Stomach smooth muscle (tissue), 2 donors: ENCODE results near the gene PRCD.
A peak's percentile ranks its signal among the peaks of the same experiment; 100 is the strongest.

Experiments used
- H3K27ac ChIP-seq: one replicate; pipeline ENCODE4 v1.7.0; 2013; ENCODE audit warnings: mild to moderate bottlenecking, low read length, inconsistent platforms
- H3K27me3 ChIP-seq, 2 donors: one replicate each; pipeline ENCODE4 v1.7.0; 2013; ENCODE audit warnings: low read length in 2 of 2; ENCODE audit not compliant: insufficient read depth in 2 of 2, control insufficient read depth in 1 of 2
- H3K36me3 ChIP-seq, 2 donors: one replicate each; pipeline ENCODE4 v1.7.0; 2013; ENCODE audit warnings: low read length in 2 of 2; ENCODE audit not compliant: control insufficient read depth in 2 of 2, insufficient read depth in 2 of 2
- H3K4me1 ChIP-seq: one replicate; pipeline ENCODE4 v1.7.0; 2013; ENCODE audit warnings: low read length; ENCODE audit not compliant: control insufficient read depth, insufficient read depth
- H3K4me3 ChIP-seq, 2 donors: one replicate each; pipeline ENCODE4 v1.7.0; 2013; ENCODE audit warnings: low read length in 2 of 2
- H3K9ac ChIP-seq, 2 donors: one replicate each; pipeline ENCODE4 v1.7.0; 2013; ENCODE audit warnings: low read length in 2 of 2, mild to moderate bottlenecking in 1 of 2
- H3K9me3 ChIP-seq, 2 donors: one replicate each; pipeline ENCODE4 v1.7.0; 2013; ENCODE audit warnings: low read length in 2 of 2; ENCODE audit not compliant: control insufficient read depth in 2 of 2
- donor health status: healthy.
- donor health status: Pancreatic carcinoma.

PRCD gene

DNA sequence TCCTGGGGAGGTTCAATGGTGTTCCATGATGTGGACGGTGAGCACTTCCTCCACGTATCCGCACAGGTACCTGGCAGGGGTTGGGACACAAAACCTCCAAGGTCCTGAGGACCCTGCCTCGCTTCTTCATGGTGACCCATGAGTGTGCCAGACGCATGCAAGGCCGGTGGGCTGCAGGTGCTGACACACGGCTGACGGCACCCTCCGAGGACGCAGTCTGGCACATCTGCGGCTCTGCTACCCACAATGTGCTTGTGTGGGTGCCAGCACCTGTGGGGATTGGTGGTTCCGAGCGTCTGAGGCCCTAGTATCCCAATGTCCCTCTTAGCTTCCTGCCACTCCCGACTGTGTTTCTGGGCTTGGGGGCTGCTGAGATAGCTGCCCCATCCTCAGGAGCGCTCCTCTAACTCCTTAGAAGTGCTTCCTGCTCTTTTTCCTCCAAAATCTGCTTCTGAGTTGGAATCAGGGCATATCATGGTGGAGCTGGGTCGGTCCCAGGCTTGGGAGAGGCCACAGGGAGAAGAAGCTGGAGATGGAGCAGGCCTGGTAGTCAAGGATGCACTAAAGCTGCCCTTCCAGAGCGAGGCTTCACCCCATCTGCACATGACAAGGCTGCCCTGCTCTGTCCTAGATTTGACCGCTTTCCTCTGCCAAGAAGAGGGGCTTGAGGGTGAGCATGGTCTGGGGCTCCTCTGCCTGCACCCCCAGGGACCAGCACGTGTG lies 3.9 kb upstream of the PRCD start:
- Histone ChIP-seq H3K9ac (peak overlapping the region in 1 of 2 donors; percentile 33), H3K4me1 (peaks cover 42% of the 10 kb centered on the region), H3K9me3 (no peaks in the 10 kb centered on the region), H3K27ac (peak overlapping the region; percentile 6), H3K4me3 (peak overlapping the region; percentile 19 to 68), H3K36me3 (no peaks in the 10 kb centered on the region), H3K27me3 (peaks cover 19 to 32% of the 10 kb centered on the region in 2 donors)

- Histone ChIP-seq H3K36me3 (no peaks in the 10 kb centered on the region), H3K9ac (peak overlapping the region; percentile 29 to 33), H3K27ac (peak overlapping the region; percentile 2), H3K4me3 (peak overlapping the region; percentile 40 to 68), H3K4me1 (peaks cover 39% of the 10 kb centered on the region), H3K27me3 (peaks cover 19 to 32% of the 10 kb centered on the region in 2 donors), H3K9me3 (no peaks in the 10 kb centered on the region)
Observed at GRCh38 chr17:76536511-76537287, 3.1 kb upstream of the PRCD start.

DNA sequence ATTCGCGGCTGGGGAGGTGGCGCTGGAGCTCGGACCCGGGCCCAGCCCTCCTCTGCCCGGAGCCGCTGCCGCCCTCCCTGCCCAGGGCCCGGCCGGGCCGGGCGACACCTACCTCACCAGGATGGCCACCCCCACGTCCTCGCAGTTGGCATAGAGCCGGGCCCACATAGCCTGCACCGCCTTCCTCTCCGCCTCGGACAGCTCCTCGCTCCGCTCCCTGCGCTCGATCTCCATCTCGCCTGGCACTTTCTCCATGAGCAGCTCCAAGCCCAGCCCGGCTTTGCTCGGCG lies 2.6 kb upstream of the PRCD start:
- Histone ChIP-seq H3K4me1 (peaks cover 36% of the 10 kb centered on the region), H3K9ac (peak overlapping the region in 1 of 2 donors; percentile 33), H3K4me3 (peak overlapping the region; percentile 40 to 68), H3K27ac (no peak overlapping the region), H3K27me3 (peaks cover 17 to 32% of the 10 kb centered on the region in 2 donors), H3K9me3 (no peaks in the 10 kb centered on the region), H3K36me3 (no peaks in the 10 kb centered on the region)

- peaks cover 20 to 35% of the 10 kb centered on the region in 2 donors for H3K27me3 ChIP-seq
- no peaks in the 10 kb centered on the region for H3K36me3 ChIP-seq
- peak within 1 kb of the TSS; percentile 40 to 68 for H3K4me3 ChIP-seq
- peak within 1 kb of the TSS; percentile 29 to 33 for H3K9ac ChIP-seq
- peak within 1 kb of the TSS; percentile 2 for H3K27ac ChIP-seq
- H3K4me1 ChIP-seq, result peaks cover 36% of the 10 kb centered on the region
- no peaks in the 10 kb centered on the region for H3K9me3 ChIP-seq
Observed at GRCh38 chr17:76537578-76538280, 2.1 kb upstream of the PRCD start, which contains the start of gene CYGB. CYGB (minus strand) TSS chr17:76537709; CDS start chr17:76537542, 167 bp downstream.

GRCh38 chr17:76538281-76538931 lies 1.4 kb upstream of the PRCD start:
- Histone ChIP-seq H3K9me3 (no peaks in the 10 kb centered on the region), H3K27me3 (peaks cover 23 to 35% of the 10 kb centered on the region in 2 donors), H3K36me3 (no peaks in the 10 kb centered on the region), H3K4me3 (peak overlapping the region in 1 of 2 donors; percentile 58), H3K9ac (no peak overlapping the region), H3K4me1 (peaks cover 36% of the 10 kb centered on the region), H3K27ac (no peak overlapping the region)

DNA sequence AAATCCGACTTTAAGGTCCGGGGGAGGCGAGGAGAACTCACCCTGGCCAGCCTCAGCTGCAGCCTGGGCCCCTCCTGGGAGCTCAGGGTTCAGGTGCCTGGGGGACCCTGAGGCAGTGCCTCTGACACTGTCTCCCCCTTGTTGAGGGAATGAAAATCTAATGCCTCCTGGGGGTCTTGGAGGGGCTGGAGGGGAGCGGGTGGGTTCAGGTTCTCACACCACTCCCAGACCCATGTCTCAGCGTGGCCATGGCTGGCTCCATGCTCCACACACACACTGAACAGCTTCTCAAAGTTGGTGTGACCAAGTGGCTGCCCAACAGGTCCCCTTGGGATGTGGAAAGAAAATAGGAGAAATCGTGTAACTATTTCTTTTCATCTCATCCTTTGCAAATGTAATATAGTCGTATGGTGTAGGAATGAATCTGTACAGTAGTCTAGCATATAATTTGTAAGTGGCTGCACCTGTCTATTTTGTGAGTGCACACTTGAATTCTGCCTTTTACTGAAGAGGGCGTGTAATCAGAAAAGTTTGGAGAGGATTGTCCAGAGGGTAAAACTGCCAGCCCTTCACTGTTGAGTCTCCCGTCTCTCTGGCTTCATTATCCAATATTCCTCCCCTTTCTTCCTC lies 788 bp upstream of the PRCD start:
- Histone ChIP-seq H3K4me3 (no peak overlapping the region), H3K4me1 (peaks cover 39% of the 10 kb centered on the region), H3K36me3 (no peaks in the 10 kb centered on the region), H3K27ac (no peak overlapping the region), H3K9me3 (no peaks in the 10 kb centered on the region), H3K9ac (no peak overlapping the region), H3K27me3 (peaks cover 23 to 41% of the 10 kb centered on the region in 2 donors)

- H3K4me3 ChIP-seq, result peak overlapping the region; percentile 74 to 78
- no peak overlapping the region for H3K27ac ChIP-seq
- H3K9me3 ChIP-seq, result no peaks in the 10 kb centered on the region
- H3K4me1 ChIP-seq, result peaks cover 43% of the 10 kb centered on the region
- no peaks in the 10 kb centered on the region for H3K36me3 ChIP-seq
- H3K27me3 ChIP-seq, result peaks cover 23 to 39% of the 10 kb centered on the region in 2 donors
- peak overlapping the region; percentile 66 to 75 for H3K9ac ChIP-seq
Observed at GRCh38 chr17:76540381-76541300, 797 bp downstream of the PRCD start.

DNA sequence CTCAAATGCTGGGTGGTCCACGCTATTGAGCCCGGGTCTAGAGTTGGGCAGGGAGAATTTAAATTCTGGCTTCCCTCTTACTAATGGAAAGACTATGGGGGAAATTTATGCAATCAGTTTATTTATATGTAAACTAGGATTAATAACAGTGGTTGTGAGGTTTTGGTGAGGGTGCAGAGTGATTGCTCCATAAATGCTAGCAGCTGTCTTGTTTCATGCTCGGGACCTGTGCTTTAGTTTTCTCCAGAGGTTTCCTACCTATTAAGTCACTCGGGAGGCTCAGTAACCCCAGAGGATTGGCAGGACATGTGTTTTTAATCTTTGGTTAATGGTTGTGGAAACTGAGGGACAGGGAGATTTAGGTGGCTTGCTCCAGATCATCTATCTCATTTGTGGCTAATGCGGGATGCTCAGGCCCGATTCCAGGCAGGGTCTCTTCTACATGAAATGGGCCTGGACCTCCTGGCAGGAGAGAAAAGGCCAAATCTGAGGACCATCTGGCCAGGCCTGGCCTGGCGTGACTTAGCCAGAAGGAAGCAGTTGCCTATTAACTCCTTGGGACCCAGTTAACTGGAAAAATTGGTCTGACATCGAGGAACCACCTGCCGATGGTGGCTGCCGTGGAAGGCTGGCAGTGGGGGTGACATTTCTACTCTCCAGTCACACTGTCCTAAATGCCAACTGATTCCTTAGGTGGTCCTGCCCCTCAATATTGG lies 2.1 kb downstream of the PRCD start:
- Histone ChIP-seq H3K4me1 (peaks cover 50% of the 10 kb centered on the region), H3K9ac (no peak overlapping the region), H3K9me3 (no peaks in the 10 kb centered on the region), H3K4me3 (no peak overlapping the region), H3K27me3 (peaks cover 12 to 29% of the 10 kb centered on the region in 2 donors), H3K36me3 (no peaks in the 10 kb centered on the region), H3K27ac (no peak overlapping the region)

- no peaks in the 10 kb centered on the region for H3K36me3 ChIP-seq
- H3K27me3 ChIP-seq, result peaks cover 10 to 25% of the 10 kb centered on the region in 2 donors
- no peak overlapping the region for H3K27ac ChIP-seq
- no peaks in the 10 kb centered on the region for H3K9me3 ChIP-seq
- no peak overlapping the region for H3K4me3 ChIP-seq
- H3K4me1 ChIP-seq, result peaks cover 50% of the 10 kb centered on the region
- H3K9ac ChIP-seq, result no peak overlapping the region
Observed at GRCh38 chr17:76542566-76542971, 2.7 kb downstream of the PRCD start.
